CD4-positive, alpha-beta memory T cell (primary cell): ENCODE results near the gene NISCH. TPM values are rescaled to one million over a fixed set of nuclear protein-coding genes. Genes with fewer than 3 reads are reported as not detected.

Experiments
- CTCF ChIA-PET: fragments of 350-600 bp; sonication (Branson Sonifier 250); formaldehyde crosslinking; loops from one replicate; lab custom pipeline; 2021; ENCODE audit warnings: inconsistent platforms; ENCODE audit not compliant: partially characterized antibody; lab: Charles Lee
- POLR2A ChIA-PET: fragments of 350-600 bp; sonication (Branson Sonifier 250); formaldehyde crosslinking; loops from one replicate; lab custom pipeline; 2021; ENCODE audit not compliant: partially characterized antibody; lab: Charles Lee
- DNase-seq, 5 donors: peaks; one replicate each; pipeline versions ENCODE4 v3.0.0 to v3.0.0-alpha.2; 2020 to 2022; ENCODE audit warnings: mixed read lengths in 1 of 5
- H3K27ac ChIP-seq: one replicate; pipeline ENCODE4 v1.7.0; 2013; ENCODE audit warnings: low read depth, low read length
- H3K27me3 ChIP-seq: 2 replicates; pipeline ENCODE4 v1.7.0; 2013; ENCODE audit warnings: mild to moderate bottlenecking, low read length, moderate library complexity; ENCODE audit not compliant: insufficient read depth
- H3K36me3 ChIP-seq: 2 replicates; pipeline ENCODE4 v1.7.0; 2013; ENCODE audit warnings: mild to moderate bottlenecking, low read length, moderate library complexity; ENCODE audit not compliant: insufficient read depth
- H3K4me1 ChIP-seq: 2 replicates; pipeline ENCODE4 v1.7.0; 2013; ENCODE audit warnings: mild to moderate bottlenecking, low read length, moderate library complexity; ENCODE audit not compliant: insufficient read depth
- H3K4me3 ChIP-seq, 2 donors: one replicate each; pipeline ENCODE4 v1.7.0; 2013; ENCODE audit warnings: low read length in 2 of 2, mild to moderate bottlenecking in 1 of 2
- H3K9me3 ChIP-seq, 2 donors: one replicate each; pipeline ENCODE4 v1.7.0; 2013; ENCODE audit warnings: low read length in 2 of 2, control low read depth in 1 of 2; ENCODE audit not compliant: control insufficient read depth in 1 of 2
- H3K27ac Mint-ChIP-seq, 7 donors: one replicate each; pipeline ENCODE4 v1.8.0; 2020 to 2021; ENCODE audit warnings: mixed read lengths in 7 of 7, mild to moderate bottlenecking in 6 of 7, inconsistent platforms in 3 of 7, moderate library complexity in 3 of 7
- H3K27me3 Mint-ChIP-seq, 2 donors: one replicate each; pipeline ENCODE4 v1.8.0; 2020 to 2021; ENCODE audit warnings: mixed read lengths in 2 of 2
- H3K36me3 Mint-ChIP-seq, 2 donors: one replicate each; pipeline ENCODE4 v1.8.0; 2020 to 2021; ENCODE audit warnings: mixed read lengths in 2 of 2, inconsistent platforms in 1 of 2, mild to moderate bottlenecking in 1 of 2
- H3K4me1 Mint-ChIP-seq, 4 donors: one replicate each; pipeline ENCODE4 v1.8.0; 2020 to 2021; ENCODE audit warnings: mixed read lengths in 4 of 4, mild to moderate bottlenecking in 1 of 4
- H3K4me3 Mint-ChIP-seq, 8 donors: one replicate each; pipeline ENCODE4 v1.8.0; 2020 to 2021; ENCODE audit warnings: mixed read lengths in 8 of 8, mild to moderate bottlenecking in 7 of 8, moderate library complexity in 6 of 8, inconsistent platforms in 3 of 8
- H3K9me3 Mint-ChIP-seq, 8 donors: one replicate each; pipeline ENCODE4 v1.8.0; 2020 to 2021; ENCODE audit warnings: mixed read lengths in 8 of 8, mild to moderate bottlenecking in 5 of 8, inconsistent platforms in 3 of 8, moderate library complexity in 1 of 8
- intact Hi-C: fragments of 100-400 bp; cut with micrococcal nuclease; formaldehyde crosslinking; loops from one replicate; pipeline ENCODE4 v1.15.1; 2023
- polyA plus RNA-seq, 2 donors: library from polyadenylated mRNA; unstranded; fragments of 300-500 nt; fragmentation: Illumina TruSeq; gene quantifications; one replicate each; pipeline ENCODE4 v1.2.3, GENCODE V29; 2021
- total RNA-seq, 2 experiments: library from RNA; stranded (reverse); gene quantifications; one replicate each; pipeline ENCODE4 v1.2.3, GENCODE V29; 2021

Gene NISCH
- total and polyA plus RNA-seq, 4 experiments from 2014 or later, result 10.2 to 205 (median 107) TPM

DNA sequence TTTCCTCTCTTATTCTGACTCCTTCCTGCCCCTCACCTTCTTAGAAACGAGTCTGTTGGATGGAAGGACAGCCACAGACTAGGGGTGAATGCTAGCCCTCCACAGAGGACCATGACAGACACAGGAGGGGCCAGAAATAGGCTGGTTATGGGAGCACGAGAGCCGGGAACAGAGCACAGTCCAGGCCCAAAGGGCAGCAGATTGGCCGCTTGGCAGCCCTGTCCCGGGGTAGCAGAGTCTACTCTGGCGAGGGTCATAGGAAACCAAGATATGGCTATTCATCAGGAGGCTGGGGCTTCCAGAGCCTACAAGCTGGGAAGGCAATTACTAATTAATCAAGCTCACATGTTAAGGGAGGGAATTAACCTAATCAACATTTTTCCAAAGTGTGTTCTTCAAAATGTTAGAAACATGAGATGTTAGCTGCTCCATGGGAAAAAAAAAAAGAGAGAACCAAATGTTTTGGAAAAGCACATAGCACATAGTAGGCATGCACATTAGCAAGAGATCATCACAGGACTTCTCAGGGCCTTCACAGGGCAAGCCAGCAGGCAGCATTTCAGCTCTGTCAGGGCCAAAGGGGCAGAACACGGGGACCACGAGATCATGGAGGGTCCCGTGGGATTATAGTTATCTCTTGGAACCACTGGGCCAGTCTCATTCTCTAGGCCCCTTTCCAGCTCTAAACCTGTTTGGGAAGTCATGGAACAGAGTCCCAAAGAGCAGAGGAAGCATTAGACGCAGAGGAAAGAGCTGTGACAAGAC lies 23.8 kb upstream of the NISCH start:
- intact Hi-C loops, result no loop called here
- Histone ChIP-seq H3K27me3 (no peaks in the 10 kb centered on the region), H3K36me3 (no peaks in the 10 kb centered on the region), H3K4me3 (no peak overlapping the region), H3K27ac (no peak overlapping the region), H3K9me3 (no peaks in the 10 kb centered on the region), H3K4me1 (peaks cover 17% of the 10 kb centered on the region)
- H3K27ac Mint-ChIP-seq, result peak overlapping the region in 3 of 7 donors; percentile 15 to 85 (median 53)
- DNase-seq, result no peak
- peak overlapping the region in 1 of 8 donors; percentile 38 for H3K4me3 Mint-ChIP-seq
- no peaks in the 10 kb centered on the region for H3K36me3 Mint-ChIP-seq
- H3K9me3 Mint-ChIP-seq, result no peaks in the 10 kb centered on the region
- peaks cover 4 to 14% (median 5%) of the 10 kb centered on the region in 4 donors for H3K4me1 Mint-ChIP-seq
- H3K27me3 Mint-ChIP-seq, result no peaks in the 10 kb centered on the region
- CTCF ChIA-PET, result interaction anchor here (4.0 to 5.9 kb wide), 2 partner anchors 15 to 18 kb away, joined by 19 to 51 read pairs; partner anchors contain the start of gene SEMA3G
- POLR2A ChIA-PET, result no interaction called here

- POLR2A ChIA-PET, result interaction anchor here (0.6 kb wide), 1 partner anchor 11 kb away, joined by 3 read pairs; no protein-coding TSS in a partner anchor
- Mint-ChIP-seq H3K4me1 (peaks cover 4 to 14% (median 5%) of the 10 kb centered on the region in 4 donors), H3K27ac (peak overlapping the region in 3 of 7 donors; percentile 15 to 85 (median 53)), H3K9me3 (no peaks in the 10 kb centered on the region), H3K27me3 (no peaks in the 10 kb centered on the region), H3K4me3 (peak overlapping the region in 1 of 8 donors; percentile 38), H3K36me3 (no peaks in the 10 kb centered on the region)
- CTCF ChIA-PET, result interaction anchor here (4.0 to 5.9 kb wide), 2 partner anchors 15 to 19 kb away, joined by 19 to 51 read pairs; partner anchors contain the start of gene SEMA3G
- H3K4me1 ChIP-seq, result peaks cover 17% of the 10 kb centered on the region
- DNase-seq, result peak in 1 of 5 donors; percentile 35
- no peak overlapping the region for H3K4me3 ChIP-seq
- H3K36me3 ChIP-seq, result no peaks in the 10 kb centered on the region
- H3K27me3 ChIP-seq, result no peaks in the 10 kb centered on the region
- H3K9me3 ChIP-seq, result no peaks in the 10 kb centered on the region
- H3K27ac ChIP-seq, result no peak overlapping the region
- intact Hi-C loops, result no loop called here
Measured at GRCh38 chr3:52432225-52432624, 23.2 kb upstream of the NISCH start.

DNA sequence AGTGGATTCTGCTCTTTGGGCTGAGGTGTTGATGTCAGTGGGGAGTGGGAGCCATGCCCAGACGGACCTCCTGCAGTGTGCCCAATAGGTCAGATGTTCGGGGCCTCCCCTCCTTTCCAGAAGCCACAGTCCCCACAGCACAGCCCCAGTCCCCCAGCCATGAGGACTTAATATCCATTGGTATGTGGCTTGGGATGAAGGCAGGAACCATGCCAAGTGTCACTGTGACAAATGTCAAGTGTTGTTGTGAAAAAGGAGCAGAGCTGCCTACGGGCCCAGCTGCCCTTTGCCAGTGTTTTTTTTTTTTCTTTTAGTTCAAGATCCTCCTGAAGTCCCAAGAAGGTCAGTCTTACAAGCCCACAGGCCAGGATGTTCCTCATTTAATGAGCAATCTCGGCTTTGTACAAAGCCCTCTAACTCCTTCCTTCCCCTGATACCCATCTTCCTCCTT lies 22.7 kb upstream of the NISCH start:
- no peak overlapping the region for H3K4me3 ChIP-seq
- no peaks in the 10 kb centered on the region for H3K9me3 ChIP-seq
- no peaks in the 10 kb centered on the region for H3K36me3 ChIP-seq
- peaks cover 17% of the 10 kb centered on the region for H3K4me1 ChIP-seq
- no peaks in the 10 kb centered on the region for H3K27me3 Mint-ChIP-seq
- ChIA-PET CTCF (interaction anchor here (4.0 to 5.9 kb wide), 2 partner anchors 14 to 20 kb away, joined by 19 to 51 read pairs; partner anchors contain the start of gene SEMA3G), POLR2A (interaction anchor here (0.6 kb wide), 1 partner anchor 12 kb away, joined by 3 read pairs; no protein-coding TSS in a partner anchor)
- peaks cover 4 to 14% (median 5%) of the 10 kb centered on the region in 4 donors for H3K4me1 Mint-ChIP-seq
- no peaks in the 10 kb centered on the region for H3K36me3 Mint-ChIP-seq
- no peak for DNase-seq
- H3K4me3 Mint-ChIP-seq, result no peak overlapping the region
- intact Hi-C loops, result no loop called here
- peak overlapping the region in 4 of 7 donors; percentile 2 to 73 (median 38) for H3K27ac Mint-ChIP-seq
- no peak overlapping the region for H3K27ac ChIP-seq
- H3K9me3 Mint-ChIP-seq, result no peaks in the 10 kb centered on the region
- H3K27me3 ChIP-seq, result no peaks in the 10 kb centered on the region

GRCh38 chr3:52433328-52433995 lies 21.9 kb upstream of the NISCH start:
- no peak for DNase-seq
- no peaks in the 10 kb centered on the region for H3K27me3 Mint-ChIP-seq
- CTCF ChIA-PET, result interaction anchor here (4.0 to 5.9 kb wide), 2 partner anchors 13 to 20 kb away, joined by 19 to 51 read pairs; partner anchors contain the start of gene SEMA3G

DNA sequence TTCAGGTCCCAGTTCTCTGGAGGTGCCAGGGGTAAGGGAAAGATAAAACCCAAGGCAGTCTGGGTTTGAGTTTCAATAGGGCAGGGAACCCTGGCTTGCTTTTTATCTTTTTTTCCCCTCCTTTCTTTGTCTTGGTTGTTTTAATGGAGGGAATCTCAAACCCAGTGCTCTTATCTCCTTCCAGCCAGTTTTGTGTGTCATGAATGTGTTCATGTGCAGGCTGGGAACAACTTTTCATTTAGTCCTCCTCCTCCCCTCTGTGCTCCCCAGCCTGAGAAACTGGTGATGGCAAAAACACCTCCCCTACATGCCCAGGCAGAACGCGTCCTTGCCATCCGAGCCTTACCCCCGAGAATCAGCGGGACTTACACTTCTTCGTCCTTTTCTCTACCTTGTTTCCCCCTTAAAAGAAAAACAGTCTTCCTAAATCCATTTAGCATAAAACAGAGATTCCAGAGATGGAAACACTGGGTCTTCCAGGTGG lies 21.4 kb upstream of the NISCH start:
- no peaks in the 10 kb centered on the region for H3K9me3 Mint-ChIP-seq
- H3K27ac Mint-ChIP-seq, result peak overlapping the region in 1 of 7 donors; percentile 54
- intact Hi-C loops, result no loop called here
- H3K27me3 ChIP-seq, result no peaks in the 10 kb centered on the region
- H3K4me1 Mint-ChIP-seq, result peaks cover 4 to 14% (median 5%) of the 10 kb centered on the region in 4 donors
- no peak for DNase-seq
- no peaks in the 10 kb centered on the region for H3K27me3 Mint-ChIP-seq
- peaks cover 17% of the 10 kb centered on the region for H3K4me1 ChIP-seq
- no peak overlapping the region for H3K27ac ChIP-seq
- no peak overlapping the region for H3K4me3 Mint-ChIP-seq
- ChIA-PET CTCF (interaction anchor here (4.0 to 5.9 kb wide), 2 partner anchors 13 to 21 kb away, joined by 19 to 51 read pairs; partner anchors contain the start of gene SEMA3G), POLR2A (no interaction called here)
- no peaks in the 10 kb centered on the region for H3K36me3 ChIP-seq
- no peaks in the 10 kb centered on the region for H3K9me3 ChIP-seq
- H3K36me3 Mint-ChIP-seq, result no peaks in the 10 kb centered on the region
- no peak overlapping the region for H3K4me3 ChIP-seq

More at GRCh38 chr3:52433328-52433995, 21.9 kb upstream of the NISCH start:
- intact Hi-C loops, result no loop called here
- no peaks in the 10 kb centered on the region for H3K27me3 ChIP-seq
- peaks cover 17% of the 10 kb centered on the region for H3K4me1 ChIP-seq
- no peaks in the 10 kb centered on the region for H3K9me3 ChIP-seq
- no peaks in the 10 kb centered on the region for H3K36me3 ChIP-seq
- Mint-ChIP-seq H3K9me3 (no peaks in the 10 kb centered on the region), H3K36me3 (no peaks in the 10 kb centered on the region), H3K4me3 (no peak overlapping the region), H3K4me1 (peaks cover 4 to 14% (median 5%) of the 10 kb centered on the region in 4 donors), H3K27ac (peak overlapping the region in 4 of 7 donors; percentile 2 to 73 (median 35))
- no peak overlapping the region for H3K27ac ChIP-seq
- H3K4me3 ChIP-seq, result no peak overlapping the region
- POLR2A ChIA-PET, result no interaction called here

DNA sequence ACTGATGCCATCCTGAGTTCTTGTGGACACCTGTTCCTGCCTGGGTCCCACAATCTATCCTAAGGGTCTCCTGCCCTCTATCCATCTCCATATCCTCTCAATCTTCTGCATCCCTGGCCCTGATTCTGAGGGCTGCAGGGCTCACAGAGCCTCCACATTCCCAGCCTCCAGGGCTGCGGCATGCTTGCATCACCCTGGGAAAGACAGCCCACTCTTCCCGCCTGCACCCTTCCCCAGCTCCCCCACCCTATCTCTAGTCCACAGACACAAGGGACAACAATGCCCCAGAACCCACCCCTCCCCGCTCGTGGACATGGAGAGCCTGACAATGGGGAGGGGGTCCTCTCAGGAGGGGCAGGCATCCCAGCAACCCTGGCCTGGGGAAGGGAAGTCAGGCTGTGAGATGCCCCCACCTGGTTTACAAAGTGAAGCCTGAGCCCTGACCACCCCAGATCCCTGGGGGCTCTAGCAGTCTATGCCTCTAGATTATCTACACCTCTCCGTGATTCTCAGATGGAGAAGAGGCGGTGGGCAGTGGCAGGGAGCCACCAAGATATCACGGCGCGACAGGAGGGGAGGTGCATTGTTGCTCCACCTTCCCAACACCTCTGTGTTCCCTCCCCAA lies 20.8 kb upstream of the NISCH start:
- H3K27ac Mint-ChIP-seq, result no peak overlapping the region
- intact Hi-C loops, result no loop called here
- H3K36me3 Mint-ChIP-seq, result no peaks in the 10 kb centered on the region
- no peaks in the 10 kb centered on the region for H3K27me3 ChIP-seq
- no peak overlapping the region for H3K4me3 Mint-ChIP-seq
- H3K9me3 Mint-ChIP-seq, result no peaks in the 10 kb centered on the region
- ChIA-PET POLR2A (no interaction called here), CTCF (interaction anchor here (5.9 kb wide), 1 partner anchor 12 kb away, joined by 51 read pairs; the partner anchor contains the start of gene SEMA3G)
- DNase-seq, result peak in 1 of 5 donors; percentile 22
- H3K9me3 ChIP-seq, result no peaks in the 10 kb centered on the region
- no peaks in the 10 kb centered on the region for H3K27me3 Mint-ChIP-seq
- H3K4me3 ChIP-seq, result no peak overlapping the region
- H3K4me1 ChIP-seq, result peaks cover 17% of the 10 kb centered on the region
- H3K4me1 Mint-ChIP-seq, result peaks cover 4 to 14% (median 5%) of the 10 kb centered on the region in 4 donors
- H3K36me3 ChIP-seq, result no peaks in the 10 kb centered on the region
- H3K27ac ChIP-seq, result no peak overlapping the region
